ENCODE data around the gene DPH5.

Gene DPH5

DNA sequence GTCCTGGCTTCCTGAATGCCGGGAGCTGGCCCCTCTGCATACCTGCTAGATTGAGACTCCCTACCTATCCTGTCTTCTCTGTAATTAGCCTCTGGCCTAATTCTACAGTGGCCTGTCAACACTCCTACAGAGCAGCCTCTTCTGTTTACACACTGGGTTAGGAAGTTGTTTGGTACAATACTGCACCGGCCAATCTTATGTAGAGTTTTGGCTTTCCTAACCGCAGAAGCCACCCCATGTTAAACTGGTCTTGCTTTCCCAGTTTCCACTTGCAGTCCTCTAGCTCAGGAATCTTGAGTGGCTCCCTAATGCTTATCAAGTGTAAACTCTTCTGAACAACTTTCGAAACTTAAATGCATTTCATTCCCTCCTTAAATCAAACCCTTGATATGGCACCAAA, 42.8 kb downstream of the DPH5 start:
- H3K36me3 ChIP-seq (ENCODE audit: control insufficient read depth, insufficient read depth, low read length), result peaks cover 2% of the 10 kb centered on the region
- TF ChIP-seq, protein P1, sequence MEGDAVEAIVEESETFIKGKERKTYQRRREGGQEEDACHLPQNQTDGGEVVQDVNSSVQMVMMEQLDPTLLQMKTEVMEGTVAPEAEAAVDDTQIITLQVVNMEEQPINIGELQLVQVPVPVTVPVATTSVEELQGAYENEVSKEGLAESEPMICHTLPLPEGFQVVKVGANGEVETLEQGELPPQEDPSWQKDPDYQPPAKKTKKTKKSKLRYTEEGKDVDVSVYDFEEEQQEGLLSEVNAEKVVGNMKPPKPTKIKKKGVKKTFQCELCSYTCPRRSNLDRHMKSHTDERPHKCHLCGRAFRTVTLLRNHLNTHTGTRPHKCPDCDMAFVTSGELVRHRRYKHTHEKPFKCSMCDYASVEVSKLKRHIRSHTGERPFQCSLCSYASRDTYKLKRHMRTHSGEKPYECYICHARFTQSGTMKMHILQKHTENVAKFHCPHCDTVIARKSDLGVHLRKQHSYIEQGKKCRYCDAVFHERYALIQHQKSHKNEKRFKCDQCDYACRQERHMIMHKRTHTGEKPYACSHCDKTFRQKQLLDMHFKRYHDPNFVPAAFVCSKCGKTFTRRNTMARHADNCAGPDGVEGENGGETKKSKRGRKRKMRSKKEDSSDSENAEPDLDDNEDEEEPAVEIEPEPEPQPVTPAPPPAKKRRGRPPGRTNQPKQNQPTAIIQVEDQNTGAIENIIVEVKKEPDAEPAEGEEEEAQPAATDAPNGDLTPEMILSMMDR (IDR thresholded peaks at IDR 0.05; ENCODE audit: insufficient read depth, low read length, poor library complexity, severe bottlenecking), result no peak
- no peak overlapping the region for H3K4me3 ChIP-seq (replicated peaks; ENCODE audit: low read depth, low read length)
- H3K27me3 ChIP-seq (replicated peaks; ENCODE audit: control insufficient read depth, insufficient read depth, low read length), result no peaks in the 10 kb centered on the region
- no peak for DNase-seq (ENCODE audit: extremely low read depth, insufficient read length)

DNA sequence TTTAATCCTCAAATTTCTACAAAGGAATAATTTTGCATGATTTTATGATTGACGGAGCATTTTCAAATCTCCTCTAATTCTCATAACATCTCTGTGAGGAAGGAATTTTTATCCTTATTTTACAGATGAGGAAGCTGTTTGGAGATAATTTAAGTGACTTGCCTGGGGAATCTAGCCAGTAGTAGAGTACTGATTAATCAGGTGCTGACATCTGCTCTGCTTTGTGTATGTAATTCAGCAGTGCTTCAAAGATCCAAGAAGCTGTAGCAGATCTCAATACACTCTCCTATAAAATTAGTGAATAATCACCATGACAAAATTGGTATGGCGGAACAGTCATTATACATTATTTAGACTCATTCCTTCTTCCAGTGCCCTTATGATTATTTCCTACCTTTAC, 46.0 kb downstream of the DPH5 start:
- TF ChIP-seq, protein P1 (IDR thresholded peaks at IDR 0.05; ENCODE audit: insufficient read depth, low read length, poor library complexity, severe bottlenecking), result no peak
- DNase-seq (ENCODE audit: extremely low read depth, insufficient read length), result no peak
- Histone ChIP-seq H3K36me3 (ENCODE audit: control insufficient read depth, insufficient read depth, low read length) (peaks cover 3% of the 10 kb centered on the region), H3K4me3 (replicated peaks; ENCODE audit: low read depth, low read length) (no peak overlapping the region), H3K27me3 (replicated peaks; ENCODE audit: control insufficient read depth, insufficient read depth, low read length) (no peaks in the 10 kb centered on the region)

DNA sequence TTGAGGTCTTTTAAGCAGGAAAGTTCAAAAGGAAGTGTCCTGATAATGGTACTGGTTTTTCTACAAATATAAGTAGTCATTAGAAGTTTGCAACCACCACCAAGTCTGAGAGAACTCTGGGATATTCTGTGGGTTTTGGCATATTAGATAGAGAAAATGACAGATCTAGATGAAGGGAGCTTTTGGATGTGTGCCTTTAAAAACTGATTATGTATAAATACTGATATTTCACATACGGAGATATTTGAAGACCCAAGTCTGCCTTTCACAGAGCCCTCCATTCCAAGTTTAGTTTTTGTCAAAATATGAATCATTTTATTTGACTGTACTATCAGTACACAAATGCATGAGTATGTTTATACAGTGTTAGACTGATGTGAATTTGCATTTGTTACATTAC, 48.6 kb downstream of the DPH5 start:
- TF ChIP-seq, protein P1 (IDR thresholded peaks at IDR 0.05; ENCODE audit: insufficient read depth, low read length, poor library complexity, severe bottlenecking), result no peak
- DNase-seq (ENCODE audit: extremely low read depth, insufficient read length), result no peak
- no peak overlapping the region for H3K4me3 ChIP-seq (replicated peaks; ENCODE audit: low read depth, low read length)
- peaks cover 2% of the 10 kb centered on the region; the same call in 1 of the 2 replicates for H3K36me3 ChIP-seq (ENCODE audit: control insufficient read depth, insufficient read depth, low read length)
- no peaks in the 10 kb centered on the region for H3K27me3 ChIP-seq (replicated peaks; ENCODE audit: control insufficient read depth, insufficient read depth, low read length)

DNA sequence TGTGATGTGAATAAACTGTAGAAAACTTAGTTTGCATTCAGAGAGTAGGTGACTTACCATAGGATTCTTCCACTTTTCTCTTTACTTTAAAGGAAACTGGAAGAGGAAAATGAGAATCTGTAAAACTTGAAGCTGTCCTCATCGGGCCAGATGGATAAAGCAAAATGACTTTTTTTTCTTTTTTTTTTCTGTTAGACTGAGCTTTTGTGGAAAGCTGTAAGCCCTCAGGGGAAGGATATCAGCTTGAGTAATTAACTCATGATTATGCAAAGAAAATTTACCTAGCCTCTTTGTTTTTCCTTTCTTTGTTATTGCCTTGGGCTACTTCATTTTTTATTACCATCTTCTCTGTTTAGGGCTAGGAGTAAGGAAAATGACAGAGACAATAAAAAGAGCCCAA, 53.4 kb downstream of the DPH5 start:
- TF ChIP-seq, protein P1 (IDR thresholded peaks at IDR 0.05; ENCODE audit: insufficient read depth, low read length, poor library complexity, severe bottlenecking), result no peak
- Histone ChIP-seq H3K4me3 (replicated peaks; ENCODE audit: low read depth, low read length) (no peak overlapping the region), H3K36me3 (ENCODE audit: control insufficient read depth, insufficient read depth, low read length) (peaks cover 3% of the 10 kb centered on the region), H3K27me3 (replicated peaks; ENCODE audit: control insufficient read depth, insufficient read depth, low read length) (no peaks in the 10 kb centered on the region)
- DNase-seq (ENCODE audit: extremely low read depth, insufficient read length), result no peak

DNA sequence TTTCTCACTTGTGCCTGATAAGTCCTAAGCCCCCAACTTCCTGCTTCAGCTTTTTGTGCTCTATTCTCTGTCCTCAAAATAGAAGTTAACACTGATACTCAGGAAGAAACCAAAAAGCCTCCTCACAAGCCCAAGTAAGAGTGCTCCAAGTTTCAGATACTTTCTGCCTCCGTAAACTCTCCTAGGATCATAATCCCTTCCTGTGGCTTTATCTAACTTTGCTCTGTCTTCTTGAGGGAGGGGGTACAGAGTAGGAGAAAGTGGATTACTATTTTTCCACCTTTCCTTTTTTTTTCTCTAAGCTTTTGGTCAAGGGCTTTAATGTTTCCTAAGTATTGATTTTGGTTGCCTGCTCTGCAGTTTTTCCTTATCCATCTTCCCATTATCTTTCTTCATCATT, 54.6 kb downstream of the DPH5 start:
- Histone ChIP-seq H3K27me3 (replicated peaks; ENCODE audit: control insufficient read depth, insufficient read depth, low read length) (no peaks in the 10 kb centered on the region), H3K36me3 (ENCODE audit: control insufficient read depth, insufficient read depth, low read length) (peaks cover 3% of the 10 kb centered on the region), H3K4me3 (replicated peaks; ENCODE audit: low read depth, low read length) (no peak overlapping the region)
- no peak for DNase-seq (ENCODE audit: extremely low read depth, insufficient read length)
- TF ChIP-seq, protein P1 (IDR thresholded peaks at IDR 0.05; ENCODE audit: insufficient read depth, low read length, poor library complexity, severe bottlenecking), result no peak

DNA sequence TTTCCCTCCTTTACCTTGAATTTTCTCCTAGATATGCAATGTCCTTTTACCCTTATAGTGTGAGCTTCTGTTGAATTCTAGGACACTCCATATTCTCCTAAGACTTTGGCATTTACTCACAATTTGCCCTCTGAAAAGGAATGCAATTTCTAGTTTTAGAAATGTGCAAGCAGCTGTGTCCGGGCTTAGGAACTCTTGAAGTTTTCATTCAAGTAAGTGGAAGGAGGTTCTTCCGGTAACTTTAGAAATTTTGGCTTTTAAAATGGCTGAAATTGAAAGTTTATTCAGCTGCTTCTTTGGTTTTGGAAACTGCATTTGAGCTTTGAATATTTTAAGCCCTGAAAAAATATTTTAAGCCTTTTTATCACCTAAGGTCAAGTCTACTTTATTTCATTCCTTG, 56.3 kb downstream of the DPH5 start:
- DNase-seq (ENCODE audit: extremely low read depth, insufficient read length), result no peak
- H3K4me3 ChIP-seq (replicated peaks; ENCODE audit: low read depth, low read length), result no peak overlapping the region
- no peaks in the 10 kb centered on the region for H3K27me3 ChIP-seq (replicated peaks; ENCODE audit: control insufficient read depth, insufficient read depth, low read length)
- TF ChIP-seq, protein P1 (IDR thresholded peaks at IDR 0.05; ENCODE audit: insufficient read depth, low read length, poor library complexity, severe bottlenecking), result no peak
- H3K36me3 ChIP-seq (ENCODE audit: control insufficient read depth, insufficient read depth, low read length), result peaks cover 5% of the 10 kb centered on the region

Data from GM06990 (cell line).